ENCODE data around the gene SLC39A8. TPM values are rescaled to one million over a fixed set of nuclear protein-coding genes. Genes with fewer than 3 reads are reported as not detected.

SLC39A8 gene
- polyA plus RNA-seq, 1 of the 3 experiments (the other 2 are of a cell fraction) = 1.5 TPM

DNA sequence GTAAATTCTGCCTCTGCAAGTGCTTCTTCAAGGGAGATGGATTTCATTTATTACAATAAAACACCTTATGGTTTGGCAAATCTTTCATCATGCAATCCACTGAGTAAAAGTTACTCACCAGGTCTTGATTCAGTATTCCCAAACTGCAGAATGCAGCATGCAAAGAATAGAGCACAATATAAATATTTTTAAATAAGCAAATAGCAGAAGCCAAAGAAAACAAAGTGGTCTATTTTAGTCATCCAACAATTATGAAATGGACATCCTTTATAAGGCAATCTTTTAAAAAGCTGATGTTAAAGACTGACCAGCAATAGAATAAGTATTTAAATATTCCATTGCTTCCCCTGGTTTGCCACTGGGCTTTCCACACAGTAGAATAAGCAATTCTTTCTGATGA lies 59.5 kb downstream of the SLC39A8 start:
- Histone ChIP-seq H3K27me3 (ENCODE audit: insufficient read depth) (no peaks in the 10 kb centered on the region), H3K27ac (ENCODE audit: low read depth in 2 of 2, low read length in 1 of 2) (no peak overlapping the region), H4K20me1 (ENCODE audit: insufficient read depth) (no peaks in the 10 kb centered on the region), H3K4me2 (no peak overlapping the region), H3K79me2 (ENCODE audit: insufficient read depth) (no peaks in the 10 kb centered on the region), H3F3A (replicated peaks; ENCODE audit: insufficient read depth) (no peaks in the 10 kb centered on the region), H3K4me1 (ENCODE audit: control insufficient read depth in 1 of 2, insufficient read depth in 2 of 2, low read depth in 1 of 2, low read length in 1 of 2) (no peaks in the 10 kb centered on the region), H3K36me3 (replicated peaks in 1 of 2; ENCODE audit: control insufficient read depth in 1 of 2, insufficient read depth in 2 of 2, low read length in 1 of 2) (no peaks in the 10 kb centered on the region), H3K9me2 (no peaks in the 10 kb centered on the region), H2AFZ (ENCODE audit: low read depth) (no peak overlapping the region), H3K9ac (no peak overlapping the region), H3K4me3 (ENCODE audit: low read depth in 2 of 2, low read length in 1 of 2) (no peak overlapping the region), H3K9me3 (no peaks in the 10 kb centered on the region)
- ChIA-PET CTCF (interaction anchor here (1.4 kb wide), 1 partner anchor 14 kb away, joined by 4 read pairs; no protein-coding TSS in a partner anchor), POLR2A (no interaction called here)
- TF ChIP-seq YY1 (IDR thresholded peaks at IDR 0.05; ENCODE audit: low read depth) (no peak), FOXJ3 (CRISPR knock-in tag; IDR thresholded peaks at IDR 0.05) (no peak), GABPA (IDR thresholded peaks at IDR 0.05; ENCODE audit: low read depth) (no peak), RXRA (IDR thresholded peaks at IDR 0.05; ENCODE audit: borderline replicate concordance, low read depth) (no peak), RAD21 (IDR thresholded peaks at IDR 0.05; ENCODE audit: low read length) (no peak), JUND (IDR thresholded peaks at IDR 0.05) (no peak), GATA2 (CRISPR knock-in tag; IDR thresholded peaks at IDR 0.05) (no peak), TEAD4 (IDR thresholded peaks at IDR 0.05; ENCODE audit: borderline replicate concordance, insufficient read depth) (no peak), POLR2AphosphoS5 (IDR thresholded peaks at IDR 0.05; ENCODE audit: low read depth, low read length) (no peak), NRF1 (IDR thresholded peaks at IDR 0.05; ENCODE audit: low read depth, low read length) (no peak), FOXM1 (IDR thresholded peaks at IDR 0.05; ENCODE audit: low read depth) (no peak), MEF2A (IDR thresholded peaks at IDR 0.05; ENCODE audit: borderline replicate concordance, low read depth) (no peak), SIN3A (IDR thresholded peaks at IDR 0.05; ENCODE audit: borderline replicate concordance, low read depth, low read length) (no peak), EP300 (IDR thresholded peaks at IDR 0.05; ENCODE audit: borderline replicate concordance in 1 of 2, low read depth in 1 of 2, low read length in 1 of 2) (no peak), TAF1 (IDR thresholded peaks at IDR 0.05; ENCODE audit: borderline replicate concordance, low read depth, low read length) (no peak)
- TF ChIP-seq, protein P1, sequence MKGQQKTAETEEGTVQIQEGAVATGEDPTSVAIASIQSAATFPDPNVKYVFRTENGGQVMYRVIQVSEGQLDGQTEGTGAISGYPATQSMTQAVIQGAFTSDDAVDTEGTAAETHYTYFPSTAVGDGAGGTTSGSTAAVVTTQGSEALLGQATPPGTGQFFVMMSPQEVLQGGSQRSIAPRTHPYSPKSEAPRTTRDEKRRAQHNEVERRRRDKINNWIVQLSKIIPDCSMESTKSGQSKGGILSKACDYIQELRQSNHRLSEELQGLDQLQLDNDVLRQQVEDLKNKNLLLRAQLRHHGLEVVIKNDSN (IDR thresholded peaks at IDR 0.05; ENCODE audit: borderline replicate concordance, low read depth) = no peak
- TF ChIP-seq, protein P2, sequence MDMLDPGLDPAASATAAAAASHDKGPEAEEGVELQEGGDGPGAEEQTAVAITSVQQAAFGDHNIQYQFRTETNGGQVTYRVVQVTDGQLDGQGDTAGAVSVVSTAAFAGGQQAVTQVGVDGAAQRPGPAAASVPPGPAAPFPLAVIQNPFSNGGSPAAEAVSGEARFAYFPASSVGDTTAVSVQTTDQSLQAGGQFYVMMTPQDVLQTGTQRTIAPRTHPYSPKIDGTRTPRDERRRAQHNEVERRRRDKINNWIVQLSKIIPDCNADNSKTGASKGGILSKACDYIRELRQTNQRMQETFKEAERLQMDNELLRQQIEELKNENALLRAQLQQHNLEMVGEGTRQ (IDR thresholded peaks at IDR 0.05; ENCODE audit: borderline replicate concordance, low read depth, low read length) = no peak
- TF ChIP-seq, protein P3, sequence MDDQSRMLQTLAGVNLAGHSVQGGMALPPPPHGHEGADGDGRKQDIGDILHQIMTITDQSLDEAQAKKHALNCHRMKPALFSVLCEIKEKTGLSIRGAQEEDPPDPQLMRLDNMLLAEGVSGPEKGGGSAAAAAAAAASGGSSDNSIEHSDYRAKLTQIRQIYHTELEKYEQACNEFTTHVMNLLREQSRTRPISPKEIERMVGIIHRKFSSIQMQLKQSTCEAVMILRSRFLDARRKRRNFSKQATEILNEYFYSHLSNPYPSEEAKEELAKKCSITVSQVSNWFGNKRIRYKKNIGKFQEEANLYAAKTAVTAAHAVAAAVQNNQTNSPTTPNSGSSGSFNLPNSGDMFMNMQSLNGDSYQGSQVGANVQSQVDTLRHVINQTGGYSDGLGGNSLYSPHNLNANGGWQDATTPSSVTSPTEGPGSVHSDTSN (IDR thresholded peaks at IDR 0.05) = no peak
- TF ChIP-seq, protein P4, sequence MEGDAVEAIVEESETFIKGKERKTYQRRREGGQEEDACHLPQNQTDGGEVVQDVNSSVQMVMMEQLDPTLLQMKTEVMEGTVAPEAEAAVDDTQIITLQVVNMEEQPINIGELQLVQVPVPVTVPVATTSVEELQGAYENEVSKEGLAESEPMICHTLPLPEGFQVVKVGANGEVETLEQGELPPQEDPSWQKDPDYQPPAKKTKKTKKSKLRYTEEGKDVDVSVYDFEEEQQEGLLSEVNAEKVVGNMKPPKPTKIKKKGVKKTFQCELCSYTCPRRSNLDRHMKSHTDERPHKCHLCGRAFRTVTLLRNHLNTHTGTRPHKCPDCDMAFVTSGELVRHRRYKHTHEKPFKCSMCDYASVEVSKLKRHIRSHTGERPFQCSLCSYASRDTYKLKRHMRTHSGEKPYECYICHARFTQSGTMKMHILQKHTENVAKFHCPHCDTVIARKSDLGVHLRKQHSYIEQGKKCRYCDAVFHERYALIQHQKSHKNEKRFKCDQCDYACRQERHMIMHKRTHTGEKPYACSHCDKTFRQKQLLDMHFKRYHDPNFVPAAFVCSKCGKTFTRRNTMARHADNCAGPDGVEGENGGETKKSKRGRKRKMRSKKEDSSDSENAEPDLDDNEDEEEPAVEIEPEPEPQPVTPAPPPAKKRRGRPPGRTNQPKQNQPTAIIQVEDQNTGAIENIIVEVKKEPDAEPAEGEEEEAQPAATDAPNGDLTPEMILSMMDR (IDR thresholded peaks at IDR 0.05) = no peak
- TF ChIP-seq, protein P5, sequence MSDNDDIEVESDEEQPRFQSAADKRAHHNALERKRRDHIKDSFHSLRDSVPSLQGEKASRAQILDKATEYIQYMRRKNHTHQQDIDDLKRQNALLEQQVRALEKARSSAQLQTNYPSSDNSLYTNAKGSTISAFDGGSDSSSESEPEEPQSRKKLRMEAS (IDR thresholded peaks at IDR 0.05; ENCODE audit: low read depth) = no peak
- DNase-seq = no peak
